ENCODE data around the gene HHEX. TPM values are rescaled to one million over a fixed set of nuclear protein-coding genes. Genes with fewer than 3 reads are reported as not detected.

Gene HHEX
- total RNA-seq, 1 experiment from 2014 or later: 11.0 TPM

DNA sequence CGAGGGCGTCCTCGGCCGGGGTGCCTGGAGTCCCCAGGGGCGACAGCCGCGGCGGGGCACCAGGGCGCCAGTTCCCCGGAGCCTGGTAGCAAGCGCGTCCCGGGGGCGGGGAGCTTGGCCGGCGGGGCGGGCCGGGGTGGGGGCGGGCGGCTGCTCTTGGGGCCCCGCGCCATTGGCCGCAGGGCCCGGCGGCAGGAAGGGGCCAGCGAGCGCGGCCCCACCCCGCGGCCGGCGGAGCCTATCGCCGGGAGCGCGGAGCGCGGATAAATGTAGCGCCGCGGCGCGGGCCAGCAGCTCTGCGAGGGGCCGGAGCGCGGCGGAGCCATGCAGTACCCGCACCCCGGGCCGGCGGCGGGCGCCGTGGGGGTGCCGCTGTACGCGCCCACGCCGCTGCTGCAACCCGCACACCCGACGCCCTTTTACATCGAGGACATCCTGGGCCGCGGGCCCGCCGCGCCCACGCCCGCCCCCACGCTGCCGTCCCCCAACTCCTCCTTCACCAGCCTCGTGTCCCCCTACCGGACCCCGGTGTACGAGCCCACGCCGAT, at the start of gene HHEX (continued):
- TF ChIP-seq YY1 (IDR thresholded peaks at IDR 0.05; ENCODE audit: extremely low read depth, insufficient replicate concordance, low read depth, low read length): no peak
- TF ChIP-seq POLR2AphosphoS5 (IDR thresholded peaks at IDR 0.05; ENCODE audit: low read depth, low read length): peak; percentile 88
- TF ChIP-seq, protein P1, sequence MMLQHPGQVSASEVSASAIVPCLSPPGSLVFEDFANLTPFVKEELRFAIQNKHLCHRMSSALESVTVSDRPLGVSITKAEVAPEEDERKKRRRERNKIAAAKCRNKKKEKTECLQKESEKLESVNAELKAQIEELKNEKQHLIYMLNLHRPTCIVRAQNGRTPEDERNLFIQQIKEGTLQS (IDR thresholded peaks at IDR 0.05): no peak

DNA sequence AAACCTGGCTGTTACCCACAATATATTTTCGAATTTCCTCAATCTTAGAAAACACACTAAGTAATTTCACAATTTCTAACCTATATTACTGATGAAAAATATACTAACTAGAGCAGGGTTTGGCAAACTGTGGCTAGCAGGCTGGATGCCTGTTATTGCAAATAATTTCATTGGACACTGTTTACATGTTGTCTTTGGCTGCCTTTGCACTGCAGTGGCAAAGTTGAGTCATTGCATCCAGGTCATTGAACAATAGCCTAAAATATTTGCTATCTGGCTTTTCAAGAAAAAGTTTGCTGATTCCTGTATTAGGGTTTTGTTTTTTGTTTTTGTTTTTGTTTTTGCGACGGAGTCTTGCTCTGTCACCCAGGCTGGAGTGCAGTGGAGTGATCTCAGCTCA, 49.6 kb upstream of the HHEX start:
- Histone ChIP-seq H3K27me3 (ENCODE audit: insufficient read depth, low read length) (no peaks in the 10 kb centered on the region), H3K79me2 (ENCODE audit: insufficient read depth, low read length) (peaks cover 26% of the 10 kb centered on the region), H3K4me1 (ENCODE audit: control insufficient read depth in 1 of 2, insufficient read depth in 2 of 2, low read length in 2 of 2) (peaks cover 6 to 26% of the 10 kb centered on the region in 2 experiments; a peak in 3 of 4 replicates), H3K9ac (ENCODE audit: low read length) (no peak overlapping the region), H4K20me1 (ENCODE audit: insufficient read depth) (no peaks in the 10 kb centered on the region; the same call in 1 of the 2 replicates), H3K9me2 (ENCODE audit: insufficient read depth) (no peaks in the 10 kb centered on the region), H3K27ac (ENCODE audit: low read depth, low read length) (no peak overlapping the region), H2AFZ (ENCODE audit: low read depth, low read length, poor library complexity, severe bottlenecking) (no peak overlapping the region), H3K36me3 (ENCODE audit: control insufficient read depth in 1 of 2, insufficient read depth in 2 of 2, low read length in 2 of 2) (peaks cover 22 to 34% of the 10 kb centered on the region in 2 experiments), H3K4me3 (replicated peaks in 1 of 2; ENCODE audit: low read depth in 1 of 2, low read length in 2 of 2) (no peak overlapping the region), H3K4me2 (ENCODE audit: low read length) (no peak overlapping the region), H3K9me3 (ENCODE audit: control insufficient read depth in 1 of 2, insufficient read depth in 1 of 2, low read depth in 1 of 2, low read length in 2 of 2) (no peaks in the 10 kb centered on the region)
- ChIA-PET POLR2A (no interaction called here), RAD21 (ENCODE audit: low non-redundant PET in 1 of 2, low total read pairs in 2 of 2, uncharacterized antibody in 2 of 2, unreplicated experiment in 2 of 2) (no interaction called here), CTCF (no interaction called here)
- peak; percentile 8 for DNase-seq (ENCODE audit: low read depth, low spot score)
- BruUV-seq (replicated peaks): no TSS peak
- no peak for ATAC-seq
- intact Hi-C loops (cut with micrococcal nuclease): loop anchor here (5.0 kb wide), 1 partner anchor 48 kb away; the partner anchor contains the start of gene KIF11
- TF ChIP-seq ZNF274 (IDR thresholded peaks at IDR 0.05; ENCODE audit: low read depth, low read length) (no peak), RAD21 (IDR thresholded peaks at IDR 0.05; ENCODE audit: low read depth) (no peak), YY1 (IDR thresholded peaks at IDR 0.05; ENCODE audit: extremely low read depth, insufficient replicate concordance, low read depth, low read length) (no peak), JUND (IDR thresholded peaks at IDR 0.05) (peak; percentile 61), FOSL1 (IDR thresholded peaks at IDR 0.05; ENCODE audit: low read depth) (peak; percentile 57), EZH2 (IDR thresholded peaks at IDR 0.05) (no peak), CEBPB (IDR thresholded peaks at IDR 0.05; ENCODE audit: low read depth) (peak; percentile 22; the same call in 1 of the 2 replicates), ELF1 (IDR thresholded peaks at IDR 0.05; ENCODE audit: borderline replicate concordance, low read depth) (no peak), POLR2AphosphoS5 (IDR thresholded peaks at IDR 0.05; ENCODE audit: low read depth, low read length) (0 out of 2 replicates have a peak, but pooled peaks have one; percentile 14), TCF7L2 (IDR thresholded peaks at IDR 0.05; ENCODE audit: borderline replicate concordance, extremely low read depth, insufficient read depth, insufficient read length) (no peak), CBX3 (IDR thresholded peaks at IDR 0.05; ENCODE audit: low read depth) (no peak), SP1 (IDR thresholded peaks at IDR 0.05; ENCODE audit: low read depth) (no peak)
- TF ChIP-seq, protein P2, sequence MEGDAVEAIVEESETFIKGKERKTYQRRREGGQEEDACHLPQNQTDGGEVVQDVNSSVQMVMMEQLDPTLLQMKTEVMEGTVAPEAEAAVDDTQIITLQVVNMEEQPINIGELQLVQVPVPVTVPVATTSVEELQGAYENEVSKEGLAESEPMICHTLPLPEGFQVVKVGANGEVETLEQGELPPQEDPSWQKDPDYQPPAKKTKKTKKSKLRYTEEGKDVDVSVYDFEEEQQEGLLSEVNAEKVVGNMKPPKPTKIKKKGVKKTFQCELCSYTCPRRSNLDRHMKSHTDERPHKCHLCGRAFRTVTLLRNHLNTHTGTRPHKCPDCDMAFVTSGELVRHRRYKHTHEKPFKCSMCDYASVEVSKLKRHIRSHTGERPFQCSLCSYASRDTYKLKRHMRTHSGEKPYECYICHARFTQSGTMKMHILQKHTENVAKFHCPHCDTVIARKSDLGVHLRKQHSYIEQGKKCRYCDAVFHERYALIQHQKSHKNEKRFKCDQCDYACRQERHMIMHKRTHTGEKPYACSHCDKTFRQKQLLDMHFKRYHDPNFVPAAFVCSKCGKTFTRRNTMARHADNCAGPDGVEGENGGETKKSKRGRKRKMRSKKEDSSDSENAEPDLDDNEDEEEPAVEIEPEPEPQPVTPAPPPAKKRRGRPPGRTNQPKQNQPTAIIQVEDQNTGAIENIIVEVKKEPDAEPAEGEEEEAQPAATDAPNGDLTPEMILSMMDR (IDR thresholded peaks at IDR 0.05 in 2 of 3, conservative IDR thresholded peaks at IDR 0.05 in 1 of 3; ENCODE audit: borderline replicate concordance in 1 of 3, insufficient read depth in 1 of 3, low read depth in 2 of 3, low read length in 2 of 3): no peak
- TF ChIP-seq, protein P1 (IDR thresholded peaks at IDR 0.05): no peak
- TF ChIP-seq, protein P3, sequence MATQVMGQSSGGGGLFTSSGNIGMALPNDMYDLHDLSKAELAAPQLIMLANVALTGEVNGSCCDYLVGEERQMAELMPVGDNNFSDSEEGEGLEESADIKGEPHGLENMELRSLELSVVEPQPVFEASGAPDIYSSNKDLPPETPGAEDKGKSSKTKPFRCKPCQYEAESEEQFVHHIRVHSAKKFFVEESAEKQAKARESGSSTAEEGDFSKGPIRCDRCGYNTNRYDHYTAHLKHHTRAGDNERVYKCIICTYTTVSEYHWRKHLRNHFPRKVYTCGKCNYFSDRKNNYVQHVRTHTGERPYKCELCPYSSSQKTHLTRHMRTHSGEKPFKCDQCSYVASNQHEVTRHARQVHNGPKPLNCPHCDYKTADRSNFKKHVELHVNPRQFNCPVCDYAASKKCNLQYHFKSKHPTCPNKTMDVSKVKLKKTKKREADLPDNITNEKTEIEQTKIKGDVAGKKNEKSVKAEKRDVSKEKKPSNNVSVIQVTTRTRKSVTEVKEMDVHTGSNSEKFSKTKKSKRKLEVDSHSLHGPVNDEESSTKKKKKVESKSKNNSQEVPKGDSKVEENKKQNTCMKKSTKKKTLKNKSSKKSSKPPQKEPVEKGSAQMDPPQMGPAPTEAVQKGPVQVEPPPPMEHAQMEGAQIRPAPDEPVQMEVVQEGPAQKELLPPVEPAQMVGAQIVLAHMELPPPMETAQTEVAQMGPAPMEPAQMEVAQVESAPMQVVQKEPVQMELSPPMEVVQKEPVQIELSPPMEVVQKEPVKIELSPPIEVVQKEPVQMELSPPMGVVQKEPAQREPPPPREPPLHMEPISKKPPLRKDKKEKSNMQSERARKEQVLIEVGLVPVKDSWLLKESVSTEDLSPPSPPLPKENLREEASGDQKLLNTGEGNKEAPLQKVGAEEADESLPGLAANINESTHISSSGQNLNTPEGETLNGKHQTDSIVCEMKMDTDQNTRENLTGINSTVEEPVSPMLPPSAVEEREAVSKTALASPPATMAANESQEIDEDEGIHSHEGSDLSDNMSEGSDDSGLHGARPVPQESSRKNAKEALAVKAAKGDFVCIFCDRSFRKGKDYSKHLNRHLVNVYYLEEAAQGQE (IDR thresholded peaks at IDR 0.05; ENCODE audit: low read depth): no peak
- TF ChIP-seq, protein P4, sequence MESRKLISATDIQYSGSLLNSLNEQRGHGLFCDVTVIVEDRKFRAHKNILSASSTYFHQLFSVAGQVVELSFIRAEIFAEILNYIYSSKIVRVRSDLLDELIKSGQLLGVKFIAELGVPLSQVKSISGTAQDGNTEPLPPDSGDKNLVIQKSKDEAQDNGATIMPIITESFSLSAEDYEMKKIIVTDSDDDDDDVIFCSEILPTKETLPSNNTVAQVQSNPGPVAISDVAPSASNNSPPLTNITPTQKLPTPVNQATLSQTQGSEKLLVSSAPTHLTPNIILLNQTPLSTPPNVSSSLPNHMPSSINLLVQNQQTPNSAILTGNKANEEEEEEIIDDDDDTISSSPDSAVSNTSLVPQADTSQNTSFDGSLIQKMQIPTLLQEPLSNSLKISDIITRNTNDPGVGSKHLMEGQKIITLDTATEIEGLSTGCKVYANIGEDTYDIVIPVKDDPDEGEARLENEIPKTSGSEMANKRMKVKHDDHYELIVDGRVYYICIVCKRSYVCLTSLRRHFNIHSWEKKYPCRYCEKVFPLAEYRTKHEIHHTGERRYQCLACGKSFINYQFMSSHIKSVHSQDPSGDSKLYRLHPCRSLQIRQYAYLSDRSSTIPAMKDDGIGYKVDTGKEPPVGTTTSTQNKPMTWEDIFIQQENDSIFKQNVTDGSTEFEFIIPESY (IDR thresholded peaks at IDR 0.05; ENCODE audit: extremely low read depth, insufficient replicate concordance, low read length): no peak
